ENCODE results near the gene OPA1. TPM values are rescaled to one million over a fixed set of nuclear protein-coding genes. Genes with fewer than 3 reads are reported as not detected.

The OPA1 gene
- total RNA-seq, 1 experiment from 2014 or later = 93.8 TPM

DNA sequence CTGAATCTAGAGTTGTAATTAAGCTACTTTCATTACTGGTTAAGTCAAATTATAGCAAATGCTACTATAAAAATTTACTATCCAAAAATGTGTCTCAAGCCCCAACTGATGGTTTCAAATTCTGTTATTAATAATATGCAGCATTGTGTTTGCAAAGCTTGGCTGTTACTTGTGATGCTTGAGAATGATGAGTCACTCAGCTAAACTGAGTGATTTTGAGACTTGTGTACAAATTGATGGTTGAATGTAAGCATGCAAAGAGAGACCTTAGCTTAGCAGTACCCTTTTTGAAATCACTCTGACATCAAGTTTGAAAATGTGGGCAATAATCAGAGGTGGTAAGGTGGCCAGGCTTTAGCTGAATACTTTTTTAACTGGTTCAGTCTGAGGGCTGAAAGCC is 27.6 kb downstream of the OPA1 start:
- Histone ChIP-seq H3K79me2 (ENCODE audit: low read length) (no peaks in the 10 kb centered on the region), H3K9ac (ENCODE audit: low read length) (no peak overlapping the region), H3K36me3 (ENCODE audit: low read depth, low read length) (peaks cover 45% of the 10 kb centered on the region), H2AFZ (ENCODE audit: low read length) (no peak overlapping the region), H3K9me3 (ENCODE audit: low read length) (no peaks in the 10 kb centered on the region), H4K20me1 (ENCODE audit: low read length) (no peaks in the 10 kb centered on the region), H3K9me2 (replicated peaks; ENCODE audit: low read length) (no peaks in the 10 kb centered on the region), H3K27me3 (ENCODE audit: low read length) (no peaks in the 10 kb centered on the region), H3K4me2 (ENCODE audit: low read length) (no peak overlapping the region), H3K27ac (ENCODE audit: low read length) (no peak overlapping the region), H3K4me3 (ENCODE audit: low read length) (no peak overlapping the region), H3K4me1 (ENCODE audit: insufficient read depth, low read length) (no peaks in the 10 kb centered on the region), H3F3A (ENCODE audit: low read length, unreplicated experiment) (no peaks in the 10 kb centered on the region)
- intact Hi-C loops (cut with micrococcal nuclease) = no loop called here
- TF ChIP-seq EZH2 (IDR thresholded peaks at IDR 0.05; ENCODE audit: low read length, unreplicated experiment) = no peak
- POLR2A ChIA-PET (ENCODE audit: unreplicated experiment) = no interaction called here
- CTCF ChIA-PET = no interaction called here
- peak; percentile 87 for ATAC-seq
- no peak for DNase-seq
- no TSS peak for BruUV-seq (replicated peaks)

DNA sequence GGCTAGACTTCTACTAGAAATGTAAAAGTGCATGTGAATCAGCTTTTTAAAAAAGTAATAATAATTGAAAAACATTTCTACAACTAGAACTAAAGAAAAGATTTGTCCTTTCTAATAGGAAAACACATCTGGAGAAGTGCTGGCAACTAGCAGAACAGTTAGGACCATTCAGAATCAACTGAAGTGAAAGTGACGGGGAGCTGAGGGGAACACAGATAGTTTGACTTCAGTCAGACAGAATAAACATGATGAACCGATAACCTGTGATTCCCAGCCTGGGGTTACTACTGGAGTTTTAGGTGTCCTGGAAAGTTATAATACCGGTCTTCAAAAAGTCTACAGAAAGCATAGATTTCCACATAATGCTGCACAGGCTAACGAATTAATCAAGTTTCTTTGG is 28.1 kb downstream of the OPA1 start:
- H3F3A ChIP-seq (ENCODE audit: low read length, unreplicated experiment) = no peaks in the 10 kb centered on the region
- no TSS peak for BruUV-seq (replicated peaks)
- no peaks in the 10 kb centered on the region for H3K9me3 ChIP-seq (ENCODE audit: low read length)
- H3K79me2 ChIP-seq (ENCODE audit: low read length) = no peaks in the 10 kb centered on the region
- no peak overlapping the region for H3K4me3 ChIP-seq (ENCODE audit: low read length)
- H3K27me3 ChIP-seq (ENCODE audit: low read length) = no peaks in the 10 kb centered on the region
- H3K9ac ChIP-seq (ENCODE audit: low read length) = no peak overlapping the region
- H3K4me2 ChIP-seq (ENCODE audit: low read length) = no peak overlapping the region
- no peak overlapping the region for H2AFZ ChIP-seq (ENCODE audit: low read length)
- peaks cover 49% of the 10 kb centered on the region for H3K36me3 ChIP-seq (ENCODE audit: low read depth, low read length)
- no peak overlapping the region for H3K27ac ChIP-seq (ENCODE audit: low read length)
- H3K4me1 ChIP-seq (ENCODE audit: insufficient read depth, low read length) = no peaks in the 10 kb centered on the region
- ChIA-PET CTCF (no interaction called here), POLR2A (ENCODE audit: unreplicated experiment) (no interaction called here)
- TF ChIP-seq EZH2phosphoT487 (IDR thresholded peaks at IDR 0.05; ENCODE audit: borderline replicate concordance, low read length) (no peak), EZH2 (IDR thresholded peaks at IDR 0.05; ENCODE audit: low read length, unreplicated experiment) (no peak), CTCF (conservative IDR thresholded peaks at IDR 0.05; ENCODE audit: low read depth, low read length) (no peak)
- DNase-seq = no peak
- intact Hi-C loops (cut with micrococcal nuclease) = no loop called here
- no peaks in the 10 kb centered on the region for H4K20me1 ChIP-seq (ENCODE audit: low read length)
- no peak for ATAC-seq
- no peaks in the 10 kb centered on the region for H3K9me2 ChIP-seq (replicated peaks; ENCODE audit: low read length)

GRCh38 chr3:193630005-193630404 is 37.0 kb downstream of the OPA1 start:
- POLR2A ChIA-PET (ENCODE audit: unreplicated experiment) = no interaction called here
- no peaks in the 10 kb centered on the region for H3K27me3 ChIP-seq (ENCODE audit: low read length)
- H3K4me1 ChIP-seq (ENCODE audit: insufficient read depth, low read length) = no peaks in the 10 kb centered on the region
- no peaks in the 10 kb centered on the region for H4K20me1 ChIP-seq (ENCODE audit: low read length)
- no peak overlapping the region for H3K4me3 ChIP-seq (ENCODE audit: low read length)
- no TSS peak for BruUV-seq (replicated peaks)
- DNase-seq (no peak), ATAC-seq (no peak)
- H3K79me2 ChIP-seq (ENCODE audit: low read length) = no peaks in the 10 kb centered on the region
- CTCF ChIA-PET = no interaction called here
- TF ChIP-seq CTCF (conservative IDR thresholded peaks at IDR 0.05; ENCODE audit: low read depth, low read length) = no peak
- no peak for TF ChIP-seq EZH2 (IDR thresholded peaks at IDR 0.05; ENCODE audit: low read length, unreplicated experiment)
- no peak for TF ChIP-seq EZH2phosphoT487 (IDR thresholded peaks at IDR 0.05; ENCODE audit: borderline replicate concordance, low read length)
- peaks cover 25% of the 10 kb centered on the region; the same call in 1 of the 2 replicates for H3K36me3 ChIP-seq (ENCODE audit: low read depth, low read length)
- no peaks in the 10 kb centered on the region for H3K9me3 ChIP-seq (ENCODE audit: low read length)
- H3K4me2 ChIP-seq (ENCODE audit: low read length) = no peak overlapping the region
- H3K27ac ChIP-seq (ENCODE audit: low read length) = no peak overlapping the region
- no peaks in the 10 kb centered on the region for H3K9me2 ChIP-seq (replicated peaks; ENCODE audit: low read length)
- intact Hi-C loops (cut with micrococcal nuclease) = no loop called here
- H3K9ac ChIP-seq (ENCODE audit: low read length) = no peak overlapping the region
- H2AFZ ChIP-seq (ENCODE audit: low read length) = no peak overlapping the region
- H3F3A ChIP-seq (ENCODE audit: low read length, unreplicated experiment) = no peaks in the 10 kb centered on the region
